HG03135 (cell line): ENCODE measurements around the gene C2CD2.

Source experiments
- ATAC-seq: cut with Tn5 transposase; IDR thresholded peaks from one replicate; pipeline ENCODE4 v1.9.1; 2021; ENCODE audit warnings: mild to moderate bottlenecking, moderate library complexity; ENCODE audit not compliant: unreplicated experiment

Gene C2CD2

DNA sequence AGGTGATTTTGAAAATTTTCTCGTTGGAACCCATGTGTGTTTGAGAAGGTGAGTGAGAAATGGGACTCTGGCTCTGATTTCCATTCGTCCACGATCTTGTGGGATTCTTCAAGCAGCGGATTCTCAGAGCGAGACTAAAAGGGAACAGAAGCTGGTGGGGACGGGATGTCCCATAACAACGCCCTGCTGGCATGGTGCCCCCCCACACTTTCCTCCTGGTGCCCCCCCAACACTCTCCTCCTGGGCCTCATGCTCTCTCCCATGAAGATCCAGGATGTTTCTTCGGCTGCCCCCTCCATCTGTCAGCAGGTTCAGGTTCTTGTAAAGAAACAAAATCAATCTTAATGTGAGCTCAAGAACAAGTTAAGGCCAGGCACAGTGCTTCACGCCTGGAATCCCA is 103.7 kb downstream of the C2CD2 start:
- ATAC-seq = no peak

GRCh38 chr21:41848958-41849580 is 104.7 kb downstream of the C2CD2 start:
- no peak for ATAC-seq

DNA sequence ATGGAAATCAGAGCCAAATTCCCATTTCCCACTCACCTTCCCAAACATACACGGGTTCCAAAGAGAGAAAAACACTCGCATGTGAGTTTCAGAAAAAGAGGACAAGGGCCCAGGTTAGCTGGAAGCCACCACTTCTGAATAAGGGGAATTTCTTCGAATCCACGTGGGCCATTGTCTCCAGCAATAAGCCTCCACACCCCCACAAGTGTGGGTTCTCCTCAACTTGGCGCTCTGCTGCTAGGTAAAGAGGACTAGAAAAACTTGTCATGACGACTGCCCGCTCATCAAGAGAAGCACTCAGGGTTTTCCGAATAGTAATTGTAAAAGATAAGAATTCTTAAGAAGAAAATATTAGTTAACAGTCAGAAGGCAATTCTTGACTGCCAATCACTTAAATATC is 105.3 kb downstream of the C2CD2 start:
- ATAC-seq = no peak

GRCh38 chr21:41847066-41847804 is 106.6 kb downstream of the C2CD2 start:
- ATAC-seq = no peak

- ATAC-seq = no peak
Measured at GRCh38 chr21:41846536-41846935, 107.3 kb downstream of the C2CD2 start.

DNA sequence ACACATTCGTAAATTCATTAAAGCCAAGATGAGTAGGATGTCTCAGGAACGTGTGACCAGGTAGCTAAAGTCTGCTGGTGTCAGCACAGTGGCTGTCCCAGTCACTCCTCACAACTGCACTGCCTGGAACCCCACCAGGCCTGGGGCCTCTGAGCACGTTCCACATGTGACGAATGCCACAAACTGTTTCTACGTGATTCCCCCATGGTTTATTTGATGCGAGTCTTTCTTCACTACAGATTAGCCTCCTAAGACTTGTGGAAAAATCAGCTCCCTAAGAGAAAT is 107.8 kb downstream of the C2CD2 start:
- ATAC-seq = no peak

DNA sequence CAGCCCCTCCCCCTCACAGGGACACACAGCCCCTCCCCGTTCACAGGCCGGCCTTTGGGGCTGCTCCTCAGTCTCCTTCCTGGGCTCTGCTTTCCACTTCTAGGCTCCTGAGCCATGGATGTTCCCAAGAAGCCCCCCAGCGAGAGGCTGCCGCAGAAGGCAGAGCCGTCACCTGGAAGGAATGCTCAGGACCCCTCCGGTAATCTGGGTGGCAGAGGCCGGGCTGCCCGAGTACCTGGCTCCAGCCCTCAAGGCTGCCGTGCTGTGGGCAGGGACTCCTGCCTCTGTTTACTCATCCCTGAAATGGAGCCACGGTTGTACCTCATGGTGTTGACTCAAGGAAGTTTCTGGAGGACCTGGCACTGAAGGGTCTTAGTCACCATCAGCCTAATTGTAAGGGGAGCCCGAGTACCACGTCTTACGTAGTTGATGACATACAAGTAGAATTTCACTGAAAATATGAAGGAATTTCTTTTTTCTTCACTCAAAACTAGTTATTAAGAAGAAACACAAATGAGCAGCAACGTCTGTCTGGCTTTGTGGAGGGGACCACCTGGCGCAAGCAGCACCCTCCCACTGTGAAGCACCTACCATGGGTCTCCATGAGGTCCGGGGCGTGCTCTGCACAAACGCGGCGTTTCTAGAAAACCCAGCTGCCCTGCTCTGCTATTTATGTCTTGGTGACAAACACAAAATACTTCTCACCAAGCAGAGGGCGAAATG is 108.3 kb downstream of the C2CD2 start:
- ATAC-seq = no peak

DNA sequence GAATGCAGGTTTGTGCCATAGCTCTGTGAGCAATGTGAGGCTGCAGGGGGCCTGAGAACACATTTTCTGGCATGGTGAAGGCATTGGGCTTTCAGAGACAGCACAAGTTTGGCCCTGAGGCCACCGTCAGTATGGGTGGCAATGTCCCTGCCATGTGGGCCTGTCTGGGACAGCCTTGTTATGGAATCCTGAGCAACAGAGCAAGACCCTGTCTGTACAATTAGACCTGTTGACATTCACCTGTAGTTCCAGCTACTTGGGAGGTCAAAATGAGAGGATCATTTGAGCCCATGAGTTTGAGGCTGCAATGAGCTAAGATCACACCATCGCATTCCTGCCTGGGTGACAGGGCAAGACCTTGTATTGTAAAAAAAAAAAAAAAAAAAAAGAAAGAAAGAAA is 110.2 kb downstream of the C2CD2 start:
- no peak for ATAC-seq

- ATAC-seq = no peak
Measured at GRCh38 chr21:41840880-41841279, 112.9 kb downstream of the C2CD2 start.

GRCh38 chr21:41839387-41840000 is 114.3 kb downstream of the C2CD2 start:
- ATAC-seq = no peak

GRCh38 chr21:41837756-41838297 is 116.0 kb downstream of the C2CD2 start:
- no peak for ATAC-seq

DNA sequence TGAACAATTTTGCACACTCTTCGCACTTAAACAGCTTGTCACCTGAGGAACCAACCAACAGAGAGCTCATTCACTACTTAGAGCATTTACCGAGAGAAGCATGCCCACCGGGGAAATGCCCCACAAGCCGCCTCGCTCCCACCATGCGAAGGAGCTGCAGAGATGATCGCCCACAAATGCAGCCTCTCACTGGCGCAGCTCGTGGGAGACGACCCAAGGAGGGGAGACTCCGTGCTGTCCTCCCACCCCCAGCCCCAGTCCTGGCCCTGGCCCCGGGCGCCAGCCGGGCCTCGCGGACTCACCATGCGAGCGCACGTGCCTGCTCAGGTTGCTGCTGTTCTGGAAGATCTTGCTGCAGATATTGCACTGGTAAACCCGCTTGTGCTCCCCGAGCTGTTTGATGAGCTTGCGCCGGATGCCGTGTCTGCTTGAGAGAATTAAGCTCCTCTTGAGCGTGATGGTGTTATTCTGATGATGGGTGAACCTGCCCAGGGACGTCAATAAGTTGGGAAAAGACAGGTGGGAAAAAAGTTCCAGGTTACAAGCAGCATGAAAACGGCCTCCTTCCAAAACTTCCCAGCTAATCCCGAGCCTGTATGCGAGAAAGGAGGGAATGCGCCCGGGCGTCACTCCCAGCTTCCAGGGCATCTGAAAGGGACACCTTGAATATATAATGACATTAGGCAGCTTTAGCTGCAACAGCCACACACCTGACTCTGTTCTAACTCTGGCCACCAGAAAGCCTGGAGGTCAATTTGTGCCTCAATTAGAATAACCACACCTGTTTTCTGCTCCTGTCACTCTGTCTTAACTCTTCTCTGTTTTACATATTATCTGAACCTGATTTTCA is 117.4 kb downstream of the C2CD2 start:
- ATAC-seq = no peak

GRCh38 chr21:41835711-41836154 is 118.1 kb downstream of the C2CD2 start:
- no peak for ATAC-seq
